GM20431 (cell line): Measurements from ENCODE around the gene ZMIZ1.

Experiments used
- in situ Hi-C: fragments of 300-500 bp; cut with MseI, MboI; formaldehyde crosslinking; loops from one replicate; pipeline ENCODE4 v1.15.0; 2020; ENCODE audit warnings: low sequenced_read_pairs; ENCODE audit not compliant: unreplicated experiment

Gene ZMIZ1

GRCh38 chr10:79078367-79079053, 9.7 kb downstream of the ZMIZ1 start:
- in situ Hi-C loops = no loop called here

DNA sequence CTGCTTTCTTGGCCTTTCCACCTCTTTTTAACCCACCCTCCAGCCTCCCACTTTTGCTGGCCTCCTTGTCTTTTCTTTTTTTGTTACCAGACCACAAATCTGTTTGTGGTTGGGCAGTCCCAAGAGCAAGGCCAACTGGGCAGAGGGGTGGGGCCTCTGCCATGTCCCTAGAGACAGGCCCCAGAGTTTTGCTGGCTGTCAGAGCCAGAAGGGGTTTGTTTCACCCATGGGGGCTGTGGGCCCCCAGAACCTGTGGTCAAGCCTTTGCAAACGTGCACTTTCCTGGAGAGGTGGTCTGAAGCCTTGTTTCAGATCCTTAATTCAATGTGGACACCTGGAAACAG, 10.3 kb downstream of the ZMIZ1 start:
- in situ Hi-C loops = no loop called here

- in situ Hi-C loops = no loop called here
Observed at GRCh38 chr10:79079490-79080355, 11.0 kb downstream of the ZMIZ1 start.

GRCh38 chr10:79081353-79082034, 12.7 kb downstream of the ZMIZ1 start:
- in situ Hi-C loops = no loop called here

GRCh38 chr10:79082035-79082373, 13.2 kb downstream of the ZMIZ1 start:
- in situ Hi-C loops = no loop called here

GRCh38 chr10:79082631-79083596, 14.1 kb downstream of the ZMIZ1 start:
- in situ Hi-C loops = no loop called here

DNA sequence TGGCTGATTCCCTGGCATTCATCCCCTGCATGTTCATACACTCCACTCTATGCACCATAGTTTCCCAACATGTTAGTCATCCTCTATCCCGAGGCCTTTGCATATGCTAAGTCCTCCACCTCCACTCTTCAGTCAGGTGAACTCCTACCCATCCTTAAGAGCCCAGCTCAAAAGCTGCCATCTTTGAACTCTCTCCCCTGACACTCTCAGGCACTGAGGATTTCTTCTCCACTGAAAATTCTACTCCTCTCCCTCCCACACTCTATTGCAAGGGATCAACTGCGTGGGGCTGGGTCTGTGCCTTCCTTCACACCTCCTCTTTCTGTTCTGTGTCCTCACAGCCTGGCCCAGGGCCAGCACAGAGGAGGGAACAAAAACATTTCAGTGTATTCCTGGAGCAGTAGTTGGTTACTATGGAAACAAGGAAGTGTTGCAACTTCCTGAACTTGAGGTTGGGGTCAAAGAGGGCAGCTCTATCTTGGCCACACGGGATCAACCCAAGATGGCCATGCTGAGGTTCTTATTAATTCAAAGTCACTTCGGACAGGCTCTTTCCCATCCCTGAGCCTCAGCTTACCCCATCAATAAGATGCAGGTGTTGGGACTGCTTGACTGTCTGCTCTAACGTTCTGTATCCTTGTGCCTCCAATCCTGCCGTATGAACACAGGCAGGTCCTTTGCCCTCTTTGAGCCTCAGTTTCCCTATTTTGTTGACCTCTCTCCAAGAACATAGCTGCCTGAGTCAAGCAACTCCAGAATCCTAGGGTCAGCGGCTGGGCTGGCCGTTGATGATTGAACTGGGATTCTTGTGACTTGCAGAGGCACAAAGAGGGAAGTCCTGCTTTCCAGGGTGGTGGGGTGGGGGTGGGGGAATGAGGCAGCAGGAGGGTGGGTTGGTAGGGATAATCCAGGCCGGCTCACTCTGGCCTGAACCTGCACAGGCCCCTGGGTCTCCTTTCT, 15.5 kb downstream of the ZMIZ1 start:
- in situ Hi-C loops = no loop called here

- in situ Hi-C loops = no loop called here
Observed at GRCh38 chr10:79084972-79085597, 16.3 kb downstream of the ZMIZ1 start.

DNA sequence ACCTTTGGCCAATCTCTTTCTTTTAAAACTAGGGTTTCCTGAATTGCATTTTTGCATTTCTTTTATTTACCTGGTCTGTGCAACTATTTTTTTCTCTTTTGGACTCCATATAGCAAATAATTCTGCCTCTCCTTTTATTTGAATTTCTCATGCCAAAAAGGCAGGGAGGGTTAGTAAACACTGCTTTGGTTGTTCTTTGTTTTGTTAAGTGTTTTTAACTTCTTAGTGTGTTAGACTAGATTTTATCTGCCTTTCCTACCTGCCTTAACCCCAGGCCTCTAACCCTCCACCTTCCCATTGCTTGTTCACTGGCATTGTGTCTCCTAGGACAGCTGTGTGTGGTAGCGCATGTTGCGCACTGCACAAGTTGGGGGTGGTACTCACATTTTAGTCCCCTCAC, 18.1 kb downstream of the ZMIZ1 start:
- in situ Hi-C loops = no loop called here

GRCh38 chr10:79087721-79088120, 19.0 kb downstream of the ZMIZ1 start:
- in situ Hi-C loops = no loop called here

- in situ Hi-C loops = no loop called here
Observed at GRCh38 chr10:79088176-79088575, 19.4 kb downstream of the ZMIZ1 start.

GRCh38 chr10:79088613-79089355, 20.0 kb downstream of the ZMIZ1 start:
- in situ Hi-C loops = no loop called here

GRCh38 chr10:79089632-79090031, 20.9 kb downstream of the ZMIZ1 start:
- in situ Hi-C loops = no loop called here

DNA sequence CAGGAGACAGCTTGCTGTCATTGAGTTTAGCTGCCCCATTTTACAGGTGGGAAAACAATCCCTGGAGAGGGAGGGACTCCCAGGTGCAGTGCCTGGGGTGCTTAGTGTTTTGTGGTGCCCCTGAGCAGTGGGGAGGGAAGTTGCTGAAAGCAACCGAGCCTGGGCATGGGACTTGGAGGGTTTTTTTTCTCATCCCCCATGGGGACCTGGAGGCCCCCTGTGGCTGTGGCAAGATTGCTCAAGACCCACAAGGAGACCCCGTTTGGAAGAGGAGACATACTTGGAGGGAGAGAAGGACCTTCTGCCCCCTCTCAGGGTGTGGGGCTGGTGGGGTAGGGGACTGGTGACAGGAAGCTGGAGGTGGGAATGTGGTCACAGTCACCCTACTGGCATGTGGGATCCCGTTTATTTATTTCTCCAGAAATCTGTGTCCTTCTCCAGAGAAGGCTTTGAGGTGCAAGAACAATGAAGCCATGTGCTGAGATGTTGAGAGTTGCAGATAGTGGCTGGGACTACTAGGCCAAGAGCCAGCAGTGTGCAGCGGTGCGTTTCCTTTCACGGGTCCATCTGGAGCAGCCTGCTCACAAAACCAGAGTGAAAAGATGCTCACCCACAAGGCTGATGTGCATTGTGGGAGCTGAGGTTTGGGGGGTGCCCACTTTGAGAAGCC, 21.5 kb downstream of the ZMIZ1 start:
- in situ Hi-C loops = no loop called here

- in situ Hi-C loops = no loop called here
Observed at GRCh38 chr10:79092292-79092896, 23.6 kb downstream of the ZMIZ1 start.

GRCh38 chr10:79093658-79094411, 25.1 kb downstream of the ZMIZ1 start:
- in situ Hi-C loops = no loop called here
